GM19324 (cell line): ENCODE results near the gene STX12.
"Not testable (repeated sequence)": the region's sequence is repeated elsewhere in the genome, so short reads cannot be mapped to it uniquely, and the experiment has no call there.

Experiments used
- ATAC-seq: cut with Tn5 transposase; IDR thresholded peaks from one replicate; pipeline ENCODE4 v1.9.1; 2021; ENCODE audit warnings: mild to moderate bottlenecking, moderate library complexity; ENCODE audit not compliant: unreplicated experiment, low FRiP score

The STX12 gene

GRCh38 chr1:27824411-27824810, 51.4 kb downstream of the STX12 start:
- ATAC-seq = no peak

DNA sequence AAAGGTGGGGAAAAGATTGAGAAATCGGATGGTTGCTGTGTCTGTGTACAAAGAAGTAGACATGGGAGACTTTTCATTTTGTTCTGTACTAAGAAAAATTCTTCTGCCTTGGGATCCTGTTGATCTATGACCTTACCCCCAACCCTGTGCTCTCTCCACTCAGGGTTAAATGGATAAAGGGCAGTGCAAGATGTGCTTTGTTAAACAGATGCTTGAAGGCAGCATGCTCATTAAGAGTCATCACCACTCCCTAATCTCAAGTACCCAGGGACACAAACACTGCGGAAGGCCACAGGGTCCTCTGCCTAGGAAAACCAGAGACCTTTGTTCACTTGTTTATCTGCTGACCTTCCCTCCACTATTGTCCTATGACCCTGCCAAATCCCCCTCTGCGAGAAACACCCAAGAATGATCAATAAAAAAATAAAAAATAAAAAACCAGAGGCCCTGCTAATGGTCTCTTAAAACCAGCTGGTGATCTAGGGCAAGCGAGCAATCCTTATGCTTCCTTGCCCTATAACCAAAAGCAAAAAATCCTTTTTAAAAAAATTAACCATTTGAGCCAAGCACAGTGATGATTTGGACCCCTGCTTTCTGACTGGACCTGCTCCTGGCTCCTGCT, 56.4 kb downstream of the STX12 start:
- not testable (repeated sequence) for ATAC-seq

DNA sequence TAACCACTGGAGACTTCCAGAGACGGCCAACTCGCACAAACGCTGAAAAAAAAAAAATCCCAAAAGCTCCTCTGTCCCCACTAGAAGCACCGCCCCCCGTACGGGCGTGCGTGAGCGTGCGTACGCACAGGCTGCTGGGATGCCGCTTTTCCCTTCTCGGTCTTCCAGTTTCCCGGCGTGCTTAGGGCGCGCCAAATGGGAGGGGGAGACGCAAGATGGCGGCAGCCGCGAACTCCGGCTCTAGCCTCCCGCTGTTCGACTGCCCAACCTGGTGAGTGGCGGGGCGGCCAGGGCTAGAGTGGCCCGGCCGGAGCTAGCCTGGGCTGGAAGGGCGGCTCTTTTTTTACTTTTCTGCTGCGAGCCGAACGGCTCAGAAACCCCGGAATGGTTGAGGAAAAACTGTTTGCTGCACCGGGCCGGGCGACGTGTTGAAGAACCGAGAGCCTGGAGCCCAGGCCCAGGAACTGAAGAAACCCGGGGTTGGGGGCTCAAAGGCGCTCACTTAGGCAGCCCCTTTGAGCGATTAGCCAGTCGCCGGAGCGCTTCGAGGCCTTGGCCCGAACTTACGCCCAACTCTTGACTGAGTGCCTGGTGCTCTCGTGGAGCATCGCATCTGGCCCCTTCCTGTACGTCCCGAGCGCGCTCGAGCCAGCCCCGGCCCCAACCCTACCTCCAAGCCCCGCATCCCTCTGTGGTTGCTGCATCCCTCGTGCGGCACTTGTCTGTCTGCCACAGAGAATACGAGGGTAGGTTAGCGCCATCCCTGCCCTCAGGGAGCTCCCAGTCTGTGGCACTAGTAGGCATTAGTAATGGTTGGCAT, 57.8 kb downstream of the STX12 start, which contains the start of gene PPP1R8:
Gene PPP1R8 (plus strand): TSS at position 162 of the 820 bp plus-strand sequence. CDS start 54 bp downstream, at position 216.
- ATAC-seq = peak; percentile 90

GRCh38 chr1:27831568-27832410, 58.8 kb downstream of the STX12 start:
- no peak for ATAC-seq

DNA sequence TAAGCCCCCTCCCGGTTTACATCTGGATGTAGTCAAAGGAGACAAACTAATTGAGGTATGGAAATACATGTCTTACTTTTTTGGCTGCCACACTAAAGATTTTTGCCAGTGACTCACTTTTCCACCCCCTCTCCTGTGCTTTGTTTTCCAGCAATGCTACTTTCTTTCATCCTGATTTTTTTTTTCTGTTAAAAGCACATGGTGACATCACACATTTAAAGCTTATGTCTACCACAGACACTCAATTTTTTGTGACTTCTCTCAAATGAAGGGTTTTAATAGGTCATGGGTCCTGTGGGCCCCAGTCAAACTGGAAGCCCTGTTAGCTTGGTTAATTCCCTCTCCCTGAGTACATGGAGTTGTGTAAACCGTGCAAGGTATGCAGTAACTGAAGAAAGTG, 59.7 kb downstream of the STX12 start:
- ATAC-seq = no peak

GRCh38 chr1:27833470-27833869, 60.5 kb downstream of the STX12 start:
- ATAC-seq = no peak

- ATAC-seq = no peak
Observed at GRCh38 chr1:27835046-27835445, 62.0 kb downstream of the STX12 start.

GRCh38 chr1:27835501-27835900, 62.5 kb downstream of the STX12 start:
- no peak for ATAC-seq

DNA sequence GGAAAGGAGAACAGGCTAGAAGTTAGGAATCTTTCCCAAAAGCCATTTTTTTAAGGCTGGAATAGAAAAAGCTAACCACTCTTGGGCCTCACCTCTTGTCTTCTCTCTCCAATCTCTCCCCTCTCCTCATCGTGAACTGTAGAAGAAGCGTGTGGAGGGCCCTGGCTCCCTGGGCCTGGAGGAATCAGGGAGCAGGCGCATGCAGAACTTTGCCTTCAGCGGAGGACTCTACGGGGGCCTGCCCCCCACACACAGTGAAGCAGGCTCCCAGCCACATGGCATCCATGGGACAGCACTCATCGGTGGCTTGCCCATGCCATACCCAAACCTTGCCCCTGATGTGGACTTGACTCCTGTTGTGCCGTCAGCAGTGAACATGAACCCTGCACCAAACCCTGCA, 76.9 kb downstream of the STX12 start:
- ATAC-seq = no peak

- ATAC-seq = no peak
Observed at GRCh38 chr1:27855085-27855484, 82.1 kb downstream of the STX12 start.

GRCh38 chr1:27856561-27857343, 83.7 kb downstream of the STX12 start:
- ATAC-seq = no peak

DNA sequence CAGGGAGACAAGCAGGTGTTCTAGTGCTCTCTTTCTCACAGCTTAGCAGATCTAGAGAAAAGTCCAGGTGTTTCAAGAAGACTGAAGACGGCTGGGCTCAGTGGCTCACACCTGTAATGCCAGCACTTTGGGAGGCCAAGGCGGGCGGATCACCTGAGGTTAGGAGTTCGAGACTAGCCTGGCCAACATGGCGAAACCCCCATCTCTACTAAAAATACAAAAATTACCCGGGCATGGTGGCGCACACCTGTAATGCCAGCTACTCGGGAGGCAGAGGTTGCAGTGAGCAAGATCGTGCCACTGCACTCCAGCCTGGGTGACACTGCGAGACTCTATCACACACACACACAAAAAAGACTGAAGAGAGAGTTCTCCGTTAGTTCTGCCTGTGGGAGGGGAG, 84.5 kb downstream of the STX12 start:
- not testable (repeated sequence) for ATAC-seq

- peak; percentile 59 for ATAC-seq
Observed at GRCh38 chr1:27858072-27858948, 85.3 kb downstream of the STX12 start.

DNA sequence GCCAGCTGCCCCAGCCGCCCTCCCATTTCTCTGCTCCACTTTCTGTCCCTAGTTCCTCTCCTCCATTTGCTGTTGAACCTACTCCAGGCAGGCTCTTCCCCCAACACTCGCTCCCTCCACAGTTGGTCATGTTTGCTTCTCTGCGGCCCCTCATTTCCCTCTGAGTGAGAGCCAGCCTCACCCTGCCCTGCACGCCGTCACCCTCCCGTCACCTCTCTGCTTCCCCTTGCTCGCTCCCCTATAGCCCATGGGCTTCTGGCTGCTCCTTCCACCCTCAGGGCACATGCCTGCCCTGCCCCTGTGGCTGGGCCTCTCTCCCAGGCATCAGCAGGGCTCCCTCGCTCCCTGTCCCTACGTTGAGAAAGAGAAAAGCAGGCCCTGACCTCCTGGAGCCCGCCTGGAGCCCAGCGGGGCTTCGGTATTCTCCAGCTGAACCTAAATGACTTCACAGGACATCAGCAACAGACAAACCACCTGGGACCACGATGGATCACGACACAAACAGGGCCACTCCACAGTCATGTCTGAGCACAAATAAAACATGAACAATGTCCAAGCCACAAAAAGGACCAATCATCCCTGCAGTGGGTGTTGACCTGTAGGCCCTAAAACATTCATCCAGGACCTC, 86.0 kb downstream of the STX12 start:
- no peak for ATAC-seq

- no peak for ATAC-seq
Observed at GRCh38 chr1:27861436-27861835, 88.4 kb downstream of the STX12 start.

- no peak for ATAC-seq
Observed at GRCh38 chr1:27862004-27862403, 89.0 kb downstream of the STX12 start.

DNA sequence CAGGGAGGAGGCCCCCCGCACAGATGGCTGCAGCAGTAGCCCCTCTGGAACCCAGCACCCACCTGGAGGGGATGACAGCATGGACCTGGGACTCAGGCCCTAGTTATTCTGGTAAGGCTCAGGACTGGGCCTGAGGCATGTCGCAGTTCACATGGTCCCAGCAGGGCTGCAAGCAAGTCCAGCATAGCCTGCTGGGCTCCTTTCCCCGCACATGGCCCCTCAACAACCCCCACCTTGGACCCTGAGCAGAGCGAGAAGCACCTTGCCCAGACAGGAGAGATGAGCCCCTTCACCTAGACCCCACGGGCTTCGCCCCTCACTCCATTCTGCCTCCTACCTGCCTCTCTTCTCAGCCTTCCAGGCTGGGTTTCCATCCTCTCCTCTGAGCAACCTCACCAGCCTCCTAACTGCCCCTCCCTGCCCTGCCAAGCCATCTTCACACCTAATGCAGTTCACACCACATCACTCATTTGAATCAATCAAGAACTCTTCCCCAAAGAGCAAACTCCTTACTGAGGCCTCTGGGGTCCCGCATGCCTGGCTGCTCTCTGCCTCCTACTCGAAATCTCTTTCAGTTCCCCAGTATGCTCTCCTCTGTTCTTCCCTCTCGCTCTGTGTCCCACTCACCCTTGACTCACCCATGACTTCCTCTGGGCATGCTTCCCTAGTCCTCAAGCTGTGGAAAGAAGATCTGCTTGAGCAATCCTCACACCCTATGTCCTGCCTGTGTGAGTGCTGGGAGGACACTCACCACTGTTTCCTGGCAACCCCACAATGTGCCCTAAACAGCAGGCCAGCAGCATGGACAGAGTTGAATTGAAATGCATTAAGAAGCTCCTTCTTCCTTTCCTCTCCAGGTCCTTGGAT, 89.9 kb downstream of the STX12 start:
- peak; percentile 39 for ATAC-seq

DNA sequence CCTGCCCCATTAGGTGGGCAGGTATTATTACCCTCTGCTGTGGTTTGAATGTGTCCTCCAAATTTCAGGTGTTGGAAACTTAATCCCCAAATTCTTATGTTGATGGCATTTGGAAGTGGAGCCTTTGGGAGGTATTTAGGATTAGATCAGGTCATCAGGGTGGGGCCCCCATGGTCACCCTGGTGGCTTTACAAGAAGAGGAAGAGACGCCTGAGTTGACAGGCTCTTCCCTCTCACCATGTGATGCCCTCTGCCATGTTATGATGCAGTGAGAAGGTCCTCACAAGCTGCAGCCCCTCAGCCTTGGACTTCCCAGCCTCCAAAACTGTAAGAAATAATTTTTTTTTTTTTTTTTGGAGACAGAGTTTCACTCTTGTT, 90.5 kb downstream of the STX12 start:
- ATAC-seq = peak; percentile 16
